Esophagus squamous epithelium (tissue), 5 donors: ENCODE results near the gene KAT6B. TPM values are rescaled to one million over a fixed set of nuclear protein-coding genes. Genes with fewer than 3 reads are reported as not detected.

Source experiments
- DNase-seq: peaks from one replicate; lab custom pipeline; 2025; lab: John Stamatoyannopoulos, UW
- H3K27ac ChIP-seq, 4 donors: fragments of 200-600 bp; sonication (generic); one replicate each; pipeline ENCODE4 v1.5.1; 2016 to 2019; ENCODE audit warnings: mild to moderate bottlenecking in 1 of 4
- H3K27me3 ChIP-seq, 4 donors: fragments of 200-600 bp; sonication (generic); 1 replicate in 3 of 4; 2 replicates in 1 of 4; pipeline versions ENCODE4 v1.5.1 to v1.6.0; 2017 to 2021; ENCODE audit warnings: antibody characterized with exemption in 1 of 4
- H3K36me3 ChIP-seq, 3 donors: fragments of 200-600 bp; sonication (generic); one replicate each; pipeline ENCODE4 v1.5.1; 2016 to 2019
- H3K4me1 ChIP-seq, 3 donors: fragments of 200-600 bp; sonication (generic); one replicate each; pipeline ENCODE4 v1.5.1; 2017 to 2019
- H3K4me3 ChIP-seq, 4 donors: fragments of 200-600 bp; sonication (generic); 1 replicate in 3 of 4; 2 replicates in 1 of 4; pipeline ENCODE4 v1.5.1; 2016 to 2019; ENCODE audit warnings: mild to moderate bottlenecking in 2 of 4, moderate library complexity in 1 of 4
- H3K9me3 ChIP-seq, 3 donors: fragments of 200-600 bp; sonication (generic); one replicate each; pipeline ENCODE4 v1.5.1; 2016 to 2019
- POLR2A ChIP-seq, 4 donors: fragments of 450-650 bp; IDR thresholded peaks; one replicate each; pipeline ENCODE4 v1.6.1; 2017; ENCODE audit warnings: antibody characterized with exemption in 4 of 4, mild to moderate bottlenecking in 4 of 4, moderate library complexity in 3 of 4
- WGBS, 2 donors: methylation state at CpG; one replicate each; pipeline ENCODE4 v1.1.5; 2018; 5-methylcytosine and 5-hydroxymethylcytosine counted together
- intact Hi-C: fragments of 100-400 bp; cut with DNase I; formaldehyde crosslinking; loops from one replicate; pipeline ENCODE4 v1.15.0; 2022
- total RNA-seq, 4 donors: library from RNA; depleted of rRNA; stranded (reverse); fragments of >200 nt; gene quantifications; one replicate each; pipeline ENCODE4 v1.1.0, GENCODE V29; 2016
- TF ChIP-seq, protein P1 (sequence below), 6 experiments: fragments of 450-650 bp in 4 of 6; fragments of 200-600 bp in 2 of 6; sonication (generic) in 2 of 6; IDR thresholded peaks; one replicate each; pipeline ENCODE4 v1.5.1; 2016 to 2019; ENCODE audit warnings: antibody characterized with exemption in 6 of 6, mild to moderate bottlenecking in 4 of 6, moderate library complexity in 4 of 6
- donor health status: DM: yes; HTN: yes; CAD: no.

The KAT6B gene
- total RNA-seq, 4 donors from 2014 or later = 13.1 to 48.8 (median 22.4) TPM

DNA sequence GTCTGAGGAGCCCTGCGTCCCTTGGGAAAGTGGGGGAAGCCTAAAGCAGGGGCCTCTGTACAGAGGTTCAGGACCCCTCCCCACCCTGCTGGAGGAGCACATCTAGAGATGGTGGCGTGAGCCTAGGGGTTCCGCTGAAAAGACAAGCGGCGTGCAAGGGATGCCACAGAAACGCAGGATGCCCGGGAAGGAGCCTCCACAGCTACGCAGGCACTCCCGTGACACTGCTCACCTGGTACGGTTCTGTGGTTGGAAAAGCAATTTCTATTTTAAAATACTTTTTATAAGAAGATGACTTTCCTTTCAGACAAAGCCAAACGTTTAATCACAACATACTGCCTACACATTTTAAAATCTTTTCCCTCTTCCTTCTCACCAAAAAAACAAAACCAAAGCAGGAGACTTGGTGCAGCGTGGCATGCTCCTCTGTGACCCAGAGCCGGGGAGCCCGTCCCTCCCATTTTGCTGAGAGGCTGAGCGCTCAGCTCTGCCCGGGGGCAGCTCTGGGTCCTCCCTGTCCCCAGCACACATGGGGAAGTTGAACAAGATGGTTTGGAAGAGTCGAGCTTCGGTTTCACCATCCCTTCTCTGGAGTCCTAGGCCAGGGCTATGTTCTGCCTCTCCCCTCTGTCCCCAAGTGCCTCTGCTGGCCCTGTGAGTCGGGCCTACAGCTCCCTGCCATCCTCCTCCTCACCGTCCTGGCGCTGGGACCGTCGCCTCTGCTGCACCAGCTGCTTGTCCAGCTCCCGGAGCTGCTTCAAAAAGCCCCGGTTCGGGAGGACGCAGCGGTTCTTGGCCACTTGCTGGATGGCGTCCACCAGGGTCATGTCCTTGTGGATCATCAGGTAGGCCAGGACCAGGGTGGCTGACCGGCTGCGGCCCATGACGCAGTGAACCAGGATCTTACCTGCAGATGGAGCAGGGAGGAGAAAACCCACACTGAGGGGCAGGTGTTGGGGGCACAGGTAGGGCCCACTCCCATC lies 211.1 kb downstream of the KAT6B start:
- Histone ChIP-seq H3K9me3 (no peaks in the 10 kb centered on the region), H3K27me3 (no peaks in the 10 kb centered on the region), H3K36me3 (no peaks in the 10 kb centered on the region), H3K4me1 (no peaks in the 10 kb centered on the region), H3K27ac (no peak overlapping the region), H3K4me3 (no peak overlapping the region)
- TF ChIP-seq, protein P1, sequence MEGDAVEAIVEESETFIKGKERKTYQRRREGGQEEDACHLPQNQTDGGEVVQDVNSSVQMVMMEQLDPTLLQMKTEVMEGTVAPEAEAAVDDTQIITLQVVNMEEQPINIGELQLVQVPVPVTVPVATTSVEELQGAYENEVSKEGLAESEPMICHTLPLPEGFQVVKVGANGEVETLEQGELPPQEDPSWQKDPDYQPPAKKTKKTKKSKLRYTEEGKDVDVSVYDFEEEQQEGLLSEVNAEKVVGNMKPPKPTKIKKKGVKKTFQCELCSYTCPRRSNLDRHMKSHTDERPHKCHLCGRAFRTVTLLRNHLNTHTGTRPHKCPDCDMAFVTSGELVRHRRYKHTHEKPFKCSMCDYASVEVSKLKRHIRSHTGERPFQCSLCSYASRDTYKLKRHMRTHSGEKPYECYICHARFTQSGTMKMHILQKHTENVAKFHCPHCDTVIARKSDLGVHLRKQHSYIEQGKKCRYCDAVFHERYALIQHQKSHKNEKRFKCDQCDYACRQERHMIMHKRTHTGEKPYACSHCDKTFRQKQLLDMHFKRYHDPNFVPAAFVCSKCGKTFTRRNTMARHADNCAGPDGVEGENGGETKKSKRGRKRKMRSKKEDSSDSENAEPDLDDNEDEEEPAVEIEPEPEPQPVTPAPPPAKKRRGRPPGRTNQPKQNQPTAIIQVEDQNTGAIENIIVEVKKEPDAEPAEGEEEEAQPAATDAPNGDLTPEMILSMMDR (IDR thresholded peaks at IDR 0.05) = no peak
- no peak for TF ChIP-seq POLR2A (IDR thresholded peaks at IDR 0.05)
- 88 to 92% methylated on average over 17 to 22 of the region's 32 CpGs for WGBS, 2 donors
- DNase-seq = no peak
- intact Hi-C loops = no loop called here

- no peak for TF ChIP-seq POLR2A (IDR thresholded peaks at IDR 0.05)
- TF ChIP-seq, protein P1 (IDR thresholded peaks at IDR 0.05) = no peak
- H3K9me3 ChIP-seq = no peaks in the 10 kb centered on the region
- H3K4me3 ChIP-seq = no peak overlapping the region
- H3K27me3 ChIP-seq = peaks cover 0 to 1% (median 0%) of the 10 kb centered on the region in 4 donors
- no peaks in the 10 kb centered on the region for H3K36me3 ChIP-seq
- WGBS, 2 donors = 63 to 77% methylated on average over 2 to 3 of the region's 7 CpGs
- H3K4me1 ChIP-seq = no peaks in the 10 kb centered on the region
- intact Hi-C loops = no loop called here
- DNase-seq = no peak
- no peak overlapping the region for H3K27ac ChIP-seq
Observed at GRCh38 chr10:75038335-75038734, 211.9 kb downstream of the KAT6B start.

GRCh38 chr10:75040576-75040975 lies 214.2 kb downstream of the KAT6B start:
- H3K4me1 ChIP-seq = no peaks in the 10 kb centered on the region
- TF ChIP-seq, protein P1 (IDR thresholded peaks at IDR 0.05) = no peak
- no peak for TF ChIP-seq POLR2A (IDR thresholded peaks at IDR 0.05)
- intact Hi-C loops = no loop called here
- no peak for DNase-seq
- H3K4me3 ChIP-seq = no peak overlapping the region
- 82 to 83% methylated on average over 3 to 9 of the region's 9 CpGs for WGBS, 2 donors
- H3K27me3 ChIP-seq = peaks cover 0 to 10% (median 0%) of the 10 kb centered on the region in 4 donors
- H3K36me3 ChIP-seq = no peaks in the 10 kb centered on the region
- no peaks in the 10 kb centered on the region for H3K9me3 ChIP-seq
- H3K27ac ChIP-seq = no peak overlapping the region

- WGBS, 2 donors = 100% methylated on average over 1 of the region's 1 CpG; no CpG with 5 or more reads in 1 of the 2 donors
- Histone ChIP-seq H3K4me3 (no peak overlapping the region), H3K9me3 (no peaks in the 10 kb centered on the region), H3K27me3 (peaks cover 0 to 17% (median 0%) of the 10 kb centered on the region in 4 donors), H3K4me1 (no peaks in the 10 kb centered on the region), H3K36me3 (no peaks in the 10 kb centered on the region), H3K27ac (peak overlapping the region in 2 of 4 donors; percentile 9 to 14)
- TF ChIP-seq, protein P1 (IDR thresholded peaks at IDR 0.05) = no peak
- TF ChIP-seq POLR2A (IDR thresholded peaks at IDR 0.05) = no peak
- intact Hi-C loops = no loop called here
- DNase-seq = no peak
Observed at GRCh38 chr10:75042292-75042974, 216.0 kb downstream of the KAT6B start.
